Measurements from ENCODE around the gene SSPN. TPM values are rescaled to one million over a fixed set of nuclear protein-coding genes. Genes with fewer than 3 reads are reported as not detected.
"Not testable (repeated sequence)": the region's sequence is repeated elsewhere in the genome, so short reads cannot be mapped to it uniquely, and the experiment has no call there.

SSPN gene
- total and polyA plus RNA-seq, 8 donors: 0.61 to 11.9 (median 4.4) TPM

- no peak overlapping the region for H3K4me3 ChIP-seq
- H3K27me3 ChIP-seq: no peaks in the 10 kb centered on the region
- no peak overlapping the region for H3K27ac ChIP-seq
- WGBS, 2 donors: 90 to 91% methylated on average over 4 of the region's 4 CpGs
- intact Hi-C loops (cut with DNase I): no loop called here
- H3K9me3 ChIP-seq: no peaks in the 10 kb centered on the region
- no peak for FAIRE-seq
- no peaks in the 10 kb centered on the region for H3K4me1 ChIP-seq
- no peak for DNase-seq
- TF ChIP-seq CTCF (IDR thresholded peaks at IDR 0.05): no peak
- no peaks in the 10 kb centered on the region for H3K36me3 ChIP-seq
- no peak for ATAC-seq
Observed at GRCh38 chr12:26229910-26230309, 34.5 kb downstream of the SSPN start.

- WGBS, 2 donors: 74 to 79% methylated on average over 4 of the region's 4 CpGs
- no peak for FAIRE-seq
Observed at GRCh38 chr12:26231470-26231869, 36.1 kb downstream of the SSPN start.

GRCh38 chr12:26231921-26232320, 36.5 kb downstream of the SSPN start:
- DNase-seq: no peak
- FAIRE-seq: no peak
- no peak overlapping the region for H3K4me3 ChIP-seq
- H3K9me3 ChIP-seq: no peaks in the 10 kb centered on the region
- TF ChIP-seq CTCF (IDR thresholded peaks at IDR 0.05): no peak
- ATAC-seq: no peak
- H3K27ac ChIP-seq: no peak overlapping the region
- no peaks in the 10 kb centered on the region for H3K4me1 ChIP-seq
- no peaks in the 10 kb centered on the region for H3K27me3 ChIP-seq
- intact Hi-C loops (cut with DNase I): no loop called here
- WGBS, 2 donors: 77 to 80% methylated on average over 3 of the region's 3 CpGs
- no peaks in the 10 kb centered on the region for H3K36me3 ChIP-seq

More at GRCh38 chr12:26231470-26231869, 36.1 kb downstream of the SSPN start:
- no peaks in the 10 kb centered on the region for H3K4me1 ChIP-seq
- intact Hi-C loops (cut with DNase I): no loop called here
- no peak for TF ChIP-seq CTCF (IDR thresholded peaks at IDR 0.05)
- ATAC-seq (no peak), DNase-seq (no peak)
- H3K27me3 ChIP-seq: no peaks in the 10 kb centered on the region
- H3K9me3 ChIP-seq: no peaks in the 10 kb centered on the region
- no peak overlapping the region for H3K4me3 ChIP-seq
- no peaks in the 10 kb centered on the region for H3K36me3 ChIP-seq
- H3K27ac ChIP-seq: no peak overlapping the region

GRCh38 chr12:26233631-26234030, 38.3 kb downstream of the SSPN start:
- TF ChIP-seq CTCF (IDR thresholded peaks at IDR 0.05): no peak
- Histone ChIP-seq H3K4me3 (no peak overlapping the region), H3K36me3 (no peaks in the 10 kb centered on the region), H3K27ac (no peak overlapping the region), H3K27me3 (no peaks in the 10 kb centered on the region), H3K9me3 (no peaks in the 10 kb centered on the region), H3K4me1 (no peaks in the 10 kb centered on the region)
- intact Hi-C loops (cut with DNase I): no loop called here
- WGBS, 2 donors: 90 to 94% methylated on average over 9 of the region's 9 CpGs
- no peak for ATAC-seq
- no peak for DNase-seq
- FAIRE-seq: no peak

- H3K27me3 ChIP-seq; H3K27ac ChIP-seq; FAIRE-seq; H3K4me1 ChIP-seq; ATAC-seq; DNase-seq; H3K36me3 ChIP-seq; H3K9me3 ChIP-seq; intact Hi-C loops (cut with DNase I); H3K4me3 ChIP-seq: not testable (repeated sequence)
- WGBS, 2 donors: 92 to 93% methylated on average over 2 of the region's 2 CpGs
Observed at GRCh38 chr12:26235465-26235864, 40.1 kb downstream of the SSPN start.
